ENCODE results near the gene TMEM204. TPM values are rescaled to one million over a fixed set of nuclear protein-coding genes. Genes with fewer than 3 reads are reported as not detected.

Gene TMEM204
- total RNA-seq, 2 experiments from 2014 or later: 12.9 to 14.3 TPM

DNA sequence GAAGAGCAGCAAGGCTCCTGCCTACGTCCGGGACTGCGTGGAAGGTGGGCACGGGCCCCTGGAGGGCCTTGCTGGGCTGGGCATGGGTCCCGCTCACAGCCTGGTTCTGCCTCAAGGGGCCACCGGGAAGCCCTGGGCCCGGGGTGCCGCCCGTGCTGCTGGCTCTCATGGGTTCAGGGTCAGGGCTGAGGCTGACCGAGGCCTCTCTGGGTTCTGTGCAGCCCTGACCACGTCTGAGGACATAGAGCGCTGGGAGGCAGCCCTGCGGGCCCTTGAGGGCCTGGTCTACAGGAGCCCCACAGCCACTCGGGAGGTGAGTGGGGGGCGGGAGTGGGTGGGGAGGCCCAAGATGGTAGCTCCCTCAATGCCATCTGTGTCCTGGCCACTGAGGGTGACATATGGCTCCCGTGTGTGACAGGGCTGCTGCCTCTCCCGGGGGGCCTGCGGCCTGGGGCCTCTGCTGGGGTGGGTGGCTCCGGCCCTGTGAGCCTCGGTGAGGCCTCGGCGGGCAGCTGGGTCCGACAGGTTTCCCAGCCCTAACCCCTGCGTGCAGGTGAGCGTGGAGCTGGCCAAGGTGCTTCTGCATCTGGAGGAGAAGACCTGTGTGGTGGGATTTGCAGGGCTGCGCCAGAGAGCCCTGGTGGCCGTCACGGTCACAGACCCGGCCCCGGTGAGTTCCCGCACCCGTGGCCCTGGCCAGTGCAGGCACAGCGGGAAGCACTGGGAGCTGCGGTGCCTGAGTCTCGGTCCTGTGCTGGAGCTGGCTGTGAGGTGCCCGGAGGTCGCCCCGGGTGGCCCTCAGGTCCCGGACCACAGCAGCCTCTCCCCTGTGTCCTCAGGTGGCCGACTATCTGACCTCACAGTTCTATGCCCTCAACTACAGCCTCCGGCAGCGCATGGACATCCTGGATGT is 31.1 kb upstream of the TMEM204 start:
- DNase-seq (no peak), ATAC-seq (no peak)
- ChIA-PET POLR2A (interaction anchor here (0.9 to 2.7 kb wide), 3 partner anchors 8 to 41 kb away, joined by 3 to 15 read pairs (median 4); partner anchors contain the start of gene TELO2), CTCF (no interaction called here)
- H3K4me1 Mint-ChIP-seq (ENCODE audit: low read depth): no peaks in the 10 kb centered on the region
- TF ChIP-seq, protein P1, sequence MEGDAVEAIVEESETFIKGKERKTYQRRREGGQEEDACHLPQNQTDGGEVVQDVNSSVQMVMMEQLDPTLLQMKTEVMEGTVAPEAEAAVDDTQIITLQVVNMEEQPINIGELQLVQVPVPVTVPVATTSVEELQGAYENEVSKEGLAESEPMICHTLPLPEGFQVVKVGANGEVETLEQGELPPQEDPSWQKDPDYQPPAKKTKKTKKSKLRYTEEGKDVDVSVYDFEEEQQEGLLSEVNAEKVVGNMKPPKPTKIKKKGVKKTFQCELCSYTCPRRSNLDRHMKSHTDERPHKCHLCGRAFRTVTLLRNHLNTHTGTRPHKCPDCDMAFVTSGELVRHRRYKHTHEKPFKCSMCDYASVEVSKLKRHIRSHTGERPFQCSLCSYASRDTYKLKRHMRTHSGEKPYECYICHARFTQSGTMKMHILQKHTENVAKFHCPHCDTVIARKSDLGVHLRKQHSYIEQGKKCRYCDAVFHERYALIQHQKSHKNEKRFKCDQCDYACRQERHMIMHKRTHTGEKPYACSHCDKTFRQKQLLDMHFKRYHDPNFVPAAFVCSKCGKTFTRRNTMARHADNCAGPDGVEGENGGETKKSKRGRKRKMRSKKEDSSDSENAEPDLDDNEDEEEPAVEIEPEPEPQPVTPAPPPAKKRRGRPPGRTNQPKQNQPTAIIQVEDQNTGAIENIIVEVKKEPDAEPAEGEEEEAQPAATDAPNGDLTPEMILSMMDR (IDR thresholded peaks at IDR 0.05): no peak
- intact Hi-C loops (cut with micrococcal nuclease): no loop called here
- H3K27me3 Mint-ChIP-seq: no peaks in the 10 kb centered on the region
- peaks cover 14% of the 10 kb centered on the region for H3K36me3 Mint-ChIP-seq (ENCODE audit: low read depth)
- H3K27ac Mint-ChIP-seq: no peak overlapping the region
- no peaks in the 10 kb centered on the region for H3K9me3 Mint-ChIP-seq
- H3K4me3 Mint-ChIP-seq: no peak overlapping the region

DNA sequence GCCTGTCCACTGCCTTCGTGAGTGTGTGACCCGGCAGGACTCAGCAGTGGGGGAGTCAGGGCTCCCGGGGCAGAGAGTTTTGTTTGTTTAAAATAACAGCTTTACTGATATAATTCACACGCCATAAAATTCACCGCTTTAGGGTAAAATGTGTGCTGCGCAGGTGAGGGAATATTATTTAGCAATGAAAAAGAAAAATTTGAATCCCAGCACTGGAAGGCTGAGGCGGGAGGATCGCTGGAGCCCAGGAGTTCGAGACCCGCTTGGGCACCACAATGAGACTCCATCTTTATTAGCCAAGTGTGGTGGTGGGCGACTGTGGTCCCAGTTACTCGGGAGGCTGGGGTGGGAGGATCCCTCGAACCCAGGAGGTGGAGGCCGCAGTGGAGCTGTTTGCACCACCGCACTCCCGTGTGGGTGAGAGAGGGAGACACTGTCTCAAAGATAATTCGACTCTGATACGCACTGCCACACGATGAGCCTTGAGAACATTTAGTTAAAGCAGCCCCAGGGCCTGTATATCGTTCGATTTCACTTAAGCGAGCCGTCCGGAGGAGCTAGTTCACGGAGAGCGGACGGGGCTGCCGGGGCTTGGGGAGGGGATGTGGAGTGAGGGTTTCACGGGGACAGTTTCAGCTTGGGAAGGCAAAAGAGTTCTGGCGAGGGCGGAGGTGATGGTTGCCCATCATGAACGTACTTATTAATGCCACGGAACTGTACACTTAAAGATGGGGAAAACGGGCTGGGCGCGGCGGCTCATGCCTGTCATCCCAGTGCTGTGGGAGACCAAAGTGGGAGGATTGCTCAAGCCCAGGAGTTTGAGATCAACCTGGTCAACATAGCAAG is 30.1 kb upstream of the TMEM204 start:
- ATAC-seq: no peak
- POLR2A ChIA-PET: interaction anchor here (0.9 to 2.7 kb wide), 4 partner anchors 9 to 42 kb away, joined by 3 to 15 read pairs (median 4); partner anchors contain the start of gene TELO2

DNA sequence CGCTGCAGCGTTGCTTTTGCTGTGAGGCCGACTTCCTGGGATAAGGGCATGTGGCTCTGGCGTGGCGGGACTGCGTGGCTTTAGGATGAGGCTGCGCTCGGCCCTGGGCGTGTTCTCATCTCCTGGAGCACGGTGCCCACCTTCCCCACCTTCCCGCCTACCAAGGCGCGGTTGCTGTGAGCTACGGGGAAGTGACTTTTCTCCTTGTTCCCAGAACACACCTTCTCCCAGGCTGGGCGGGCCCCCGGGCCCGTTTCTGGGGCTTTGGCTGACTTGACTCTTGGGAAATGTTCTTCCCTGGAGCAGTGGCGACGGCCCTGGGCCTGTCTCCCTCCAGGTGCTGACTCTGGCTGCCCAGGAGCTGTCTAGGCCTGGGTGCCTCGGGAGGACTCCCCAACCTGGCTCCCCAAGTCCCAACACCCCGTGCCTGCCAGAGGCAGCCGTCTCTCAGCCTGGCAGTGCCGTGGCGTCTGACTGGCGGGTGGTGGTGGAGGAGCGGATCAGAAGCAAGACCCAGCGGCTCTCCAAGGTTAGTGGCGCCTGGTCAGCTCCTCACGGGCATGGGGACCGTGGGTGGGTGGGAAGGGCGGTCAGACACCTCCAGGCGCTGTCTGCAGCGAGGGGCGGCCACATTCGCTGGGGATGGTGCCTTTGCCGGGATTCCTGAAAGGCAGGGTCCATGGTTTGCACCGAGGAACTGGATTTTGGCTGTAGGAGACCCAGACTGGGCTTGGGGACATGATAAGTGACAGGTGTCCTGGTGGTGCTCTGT is 28.2 kb upstream of the TMEM204 start:
- no peak for ATAC-seq
- CTCF ChIA-PET: no interaction called here
- peaks cover 12% of the 10 kb centered on the region for H3K36me3 Mint-ChIP-seq (ENCODE audit: low read depth)
- no peaks in the 10 kb centered on the region for H3K9me3 Mint-ChIP-seq
- DNase-seq: no peak
- intact Hi-C loops (cut with micrococcal nuclease): no loop called here
- POLR2A ChIA-PET: no interaction called here
- TF ChIP-seq, protein P1 (IDR thresholded peaks at IDR 0.05): no peak
- H3K4me1 Mint-ChIP-seq (ENCODE audit: low read depth): no peaks in the 10 kb centered on the region
- H3K4me3 Mint-ChIP-seq: no peak overlapping the region
- no peak overlapping the region for H3K27ac Mint-ChIP-seq
- H3K27me3 Mint-ChIP-seq: no peaks in the 10 kb centered on the region

More for the DNA sequence above, 30.1 kb upstream of the TMEM204 start:
- Mint-ChIP-seq H3K36me3 (ENCODE audit: low read depth) (peaks cover 11% of the 10 kb centered on the region), H3K4me1 (ENCODE audit: low read depth) (no peaks in the 10 kb centered on the region), H3K9me3 (no peaks in the 10 kb centered on the region), H3K27ac (no peak overlapping the region), H3K27me3 (no peaks in the 10 kb centered on the region), H3K4me3 (no peak overlapping the region)
- CTCF ChIA-PET: no interaction called here
- intact Hi-C loops (cut with micrococcal nuclease): no loop called here
- no peak for DNase-seq
- TF ChIP-seq, protein P1 (IDR thresholded peaks at IDR 0.05): no peak

DNA sequence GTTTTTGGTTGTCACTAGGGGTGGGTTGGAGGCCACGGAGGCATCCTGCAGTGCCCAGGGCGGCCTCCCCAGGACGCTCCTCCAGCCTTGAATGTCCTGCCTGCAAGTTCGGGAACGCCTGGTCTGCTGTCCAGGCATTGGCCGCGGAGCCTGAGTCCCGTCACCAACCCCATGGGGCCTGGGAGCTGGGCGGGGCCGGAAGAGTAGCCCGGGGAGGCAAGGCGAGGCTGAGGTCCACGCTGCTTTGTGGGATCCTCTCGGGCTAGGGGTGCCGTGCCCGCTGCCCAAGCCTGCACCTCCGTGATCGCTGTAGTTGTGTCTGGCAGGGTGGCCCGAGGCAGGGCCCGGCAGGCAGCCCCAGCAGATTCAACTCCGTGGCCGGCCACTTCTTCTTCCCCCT is 27.6 kb upstream of the TMEM204 start:
- H3K27ac Mint-ChIP-seq: no peak overlapping the region
- peaks cover 13% of the 10 kb centered on the region for H3K36me3 Mint-ChIP-seq (ENCODE audit: low read depth)
- ATAC-seq (no peak), DNase-seq (no peak)
- TF ChIP-seq, protein P1 (IDR thresholded peaks at IDR 0.05): no peak
- POLR2A ChIA-PET: no interaction called here
- CTCF ChIA-PET: no interaction called here
- no peaks in the 10 kb centered on the region for H3K9me3 Mint-ChIP-seq
- no peaks in the 10 kb centered on the region for H3K27me3 Mint-ChIP-seq
- intact Hi-C loops (cut with micrococcal nuclease): no loop called here
- no peaks in the 10 kb centered on the region for H3K4me1 Mint-ChIP-seq (ENCODE audit: low read depth)
- no peak overlapping the region for H3K4me3 Mint-ChIP-seq
